Measurements from ENCODE around the gene NCBP3.
A peak's percentile ranks its signal among the peaks of the same experiment; 100 is the strongest.

Gene NCBP3

DNA sequence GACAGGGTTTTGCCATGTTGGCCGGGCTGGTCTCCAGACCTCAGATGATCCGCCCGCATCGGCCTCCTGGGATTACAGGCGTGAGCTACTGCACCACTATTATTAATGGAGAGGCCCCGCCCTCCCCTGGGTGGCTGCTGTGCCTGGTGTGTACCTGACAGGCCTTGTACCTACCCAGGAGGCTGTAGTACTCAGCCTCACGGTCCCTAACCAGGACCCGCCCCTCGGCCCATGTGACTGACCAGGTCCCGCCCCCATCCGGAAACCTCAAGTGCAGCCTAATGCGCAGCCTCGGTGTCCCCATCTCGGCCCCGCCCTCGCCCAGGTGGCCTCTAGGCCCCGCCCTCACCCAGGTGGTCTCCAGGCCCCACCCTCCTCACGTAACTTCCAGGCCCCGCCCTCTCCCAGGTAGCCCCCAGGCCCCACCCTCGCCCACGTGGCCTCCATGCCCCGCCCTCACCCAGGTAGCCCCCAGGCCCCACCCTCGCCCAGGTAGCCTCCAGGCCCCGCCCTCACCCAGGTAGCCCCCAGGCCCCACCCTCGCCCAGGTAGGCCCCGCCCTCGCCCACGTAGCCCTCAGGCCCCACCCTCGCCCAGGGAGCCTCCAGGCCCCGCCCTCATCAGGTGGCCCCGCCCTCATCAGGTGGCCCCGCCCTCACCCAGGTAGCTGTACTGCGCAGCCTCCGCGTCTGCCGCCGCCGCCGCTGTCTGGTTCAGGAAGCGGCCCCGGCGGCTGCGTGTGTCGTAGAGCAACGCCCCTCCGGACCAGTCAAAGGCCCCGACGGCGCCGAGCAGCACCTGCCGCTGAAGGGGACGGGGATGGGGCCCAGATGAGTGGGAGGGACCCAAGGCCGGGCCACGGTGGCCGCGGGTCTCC is 91.3 kb downstream of the NCBP3 start:
- Histone ChIP-seq H3K27ac (peak overlapping the region; percentile 76), H3K4me3 (ENCODE audit: low read depth in 1 of 2, low read length in 1 of 2) (peak overlapping the region; percentile 70 to 71), H3K36me3 (no peaks in the 10 kb centered on the region), H3K9me3 (no peaks in the 10 kb centered on the region), H3K4me1 (ENCODE audit: control insufficient read depth in 1 of 2, insufficient read depth in 1 of 2, low read depth in 1 of 2, low read length in 1 of 2) (peaks cover 22% of the 10 kb centered on the region in 2 experiments), H3K27me3 (no peaks in the 10 kb centered on the region)
- no peak for TF ChIP-seq CTCF (IDR thresholded peaks at IDR 0.05)

DNA sequence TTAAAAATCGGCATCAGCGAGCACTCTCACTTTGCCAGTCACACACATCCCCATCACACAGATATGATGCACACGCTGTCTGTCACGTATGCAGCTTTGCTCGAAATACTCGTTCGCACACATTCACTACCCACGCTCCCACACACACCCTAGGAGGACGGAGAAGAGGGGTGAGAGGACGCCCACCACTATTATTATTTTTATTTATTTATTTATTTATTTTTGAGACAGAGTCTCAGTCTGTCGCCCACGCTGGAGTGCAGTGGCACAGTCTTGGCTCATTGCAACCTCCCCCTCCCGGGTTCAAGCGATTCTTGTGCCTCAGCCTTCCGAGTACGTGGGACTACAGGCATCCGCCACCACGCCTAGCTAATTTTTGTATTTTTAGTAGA is 92.0 kb downstream of the NCBP3 start:
- no peaks in the 10 kb centered on the region for H3K36me3 ChIP-seq
- TF ChIP-seq CTCF (IDR thresholded peaks at IDR 0.05) = no peak
- no peak overlapping the region for H3K4me3 ChIP-seq (ENCODE audit: low read depth in 1 of 2, low read length in 1 of 2)

GRCh38 chr17:3753624-3754023 is 92.4 kb downstream of the NCBP3 start:
- Histone ChIP-seq H3K27ac (peak overlapping the region; percentile 29), H3K36me3 (no peaks in the 10 kb centered on the region), H3K27me3 (no peaks in the 10 kb centered on the region), H3K4me3 (ENCODE audit: low read depth in 1 of 2, low read length in 1 of 2) (no peak overlapping the region), H3K9me3 (no peaks in the 10 kb centered on the region), H3K4me1 (ENCODE audit: control insufficient read depth in 1 of 2, insufficient read depth in 1 of 2, low read depth in 1 of 2, low read length in 1 of 2) (peaks cover 25 to 26% of the 10 kb centered on the region in 2 experiments)
- no peak for TF ChIP-seq CTCF (IDR thresholded peaks at IDR 0.05)

More for the DNA sequence above, 92.0 kb downstream of the NCBP3 start:
- Histone ChIP-seq H3K27me3 (no peaks in the 10 kb centered on the region), H3K4me1 (ENCODE audit: control insufficient read depth in 1 of 2, insufficient read depth in 1 of 2, low read depth in 1 of 2, low read length in 1 of 2) (peaks cover 25 to 26% of the 10 kb centered on the region in 2 experiments), H3K9me3 (no peaks in the 10 kb centered on the region), H3K27ac (peak overlapping the region; percentile 29)
